GM23338 (cell line): ENCODE data around the gene EMD. TPM values are rescaled to one million over a fixed set of nuclear protein-coding genes. Genes with fewer than 3 reads are reported as not detected.

Experiments
- CREB1 ChIP-seq: fragments of 250-450 bp; sonication (Bioruptor Pico); IDR thresholded peaks from 2 replicates; pipeline ENCODE4 v1.5.0; 2020; ENCODE audit warnings: low read depth, mild to moderate bottlenecking, moderate library complexity
- CTCF ChIP-seq, 2 experiments: fragments of 200-600 bp in 1 of 2; sonication (generic) in 1 of 2; conservative IDR thresholded peaks; 2 replicates each; pipeline versions ENCODE4 v1.5.1 to v1.6.1; 2016 to 2017; ENCODE audit warnings: antibody characterized with exemption in 2 of 2, low read depth in 2 of 2, mild to moderate bottlenecking in 2 of 2, moderate library complexity in 1 of 2
- EZH2 ChIP-seq: fragments of 200-600 bp; sonication (generic); IDR thresholded peaks from one replicate; pipeline ENCODE4 v1.8.0; 2017; ENCODE audit warnings: antibody characterized with exemption, mild to moderate bottlenecking, low read depth; ENCODE audit not compliant: unreplicated experiment
- EZH2phosphoT487 ChIP-seq: fragments of 200-600 bp; sonication (generic); IDR thresholded peaks from one replicate; pipeline ENCODE4 v1.8.1; 2018; ENCODE audit warnings: antibody characterized with exemption; ENCODE audit not compliant: unreplicated experiment
- POLR2AphosphoS5 ChIP-seq: IDR thresholded peaks from 2 replicates; pipeline ENCODE4 v1.6.1; 2016; ENCODE audit warnings: antibody characterized with exemption, low read depth
- ZNF114 ChIP-seq: fragments of 250-450 bp; sonication (Bioruptor Pico); IDR thresholded peaks from 2 replicates; pipeline ENCODE4 v1.5.0; 2020; ENCODE audit warnings: mild to moderate bottlenecking, moderate library complexity
- ZNF462 ChIP-seq: fragments of 250-450 bp; sonication (Bioruptor Pico); IDR thresholded peaks from 2 replicates; pipeline ENCODE4 v1.5.0; 2020; ENCODE audit warnings: mild to moderate bottlenecking, moderate library complexity
- polyA plus RNA-seq: library from polyadenylated mRNA; unstranded; fragments of >200 nt; fragmentation: Nextera tagmentation; extraction: Ambion mirVana; gene quantifications from 2 replicates; pipeline ENCODE4 v1.2.1, GENCODE V29; 2016
- total RNA-seq: library from RNA; depleted of rRNA; stranded (reverse); fragments of >200 nt; shearing (Covaris generic); gene quantifications from 2 replicates; pipeline ENCODE4 v1.2.3, GENCODE V29; 2014

Gene EMD
- total and polyA plus RNA-seq, 2 experiments from 2014 or later = 74.2 to 78.6 TPM

GRCh38 chrX:154348646-154349358 lies 30.3 kb upstream of the EMD start (continued):
- TF ChIP-seq ZNF462 (CRISPR knock-in tag) = no peak
- TF ChIP-seq CTCF (conservative IDR thresholded peaks at IDR 0.05; ENCODE audit: low read depth in 2 of 2) = no peak
- TF ChIP-seq ZNF114 (CRISPR knock-in tag) = no peak
- no peak for TF ChIP-seq EZH2phosphoT487
- no peak for TF ChIP-seq CREB1 (CRISPR knock-in tag)
- no peak for TF ChIP-seq POLR2AphosphoS5
- TF ChIP-seq EZH2 = no peak
